Stomach (tissue), 9 donors: ENCODE data around the gene CFAP100. TPM values are rescaled to one million over a fixed set of nuclear protein-coding genes. Genes with fewer than 3 reads are reported as not detected.

Experiments used
- DNase-seq, 2 donors: peaks; one replicate each; pipeline versions ENCODE4 v3.0.0 to v3.0.0-alpha.2; 2013 to 2019
- H3K27ac ChIP-seq, 5 donors: fragments of 200-600 bp in 4 of 5; sonication (generic) in 4 of 5; one replicate each; pipeline ENCODE4 v1.5.1; 2013 to 2019; ENCODE audit warnings: mild to moderate bottlenecking in 1 of 5, moderate library complexity in 1 of 5
- H3K27me3 ChIP-seq, 3 donors: fragments of 200-600 bp; sonication (generic); one replicate each; pipeline ENCODE4 v1.5.1; 2017 to 2019; ENCODE audit warnings: mixed run types in 1 of 3
- H3K36me3 ChIP-seq, 4 donors: fragments of 200-600 bp; sonication (generic); 1 replicate in 3 of 4; 2 replicates in 1 of 4; pipeline ENCODE4 v1.5.1; 2016 to 2019
- H3K4me1 ChIP-seq, 4 donors: fragments of 200-600 bp; sonication (generic); one replicate each; pipeline ENCODE4 v1.5.1; 2016 to 2019
- H3K4me3 ChIP-seq, 4 donors: fragments of 200-600 bp; sonication (generic) in 3 of 4; one replicate each; pipeline ENCODE4 v1.5.1; 2016 to 2019; ENCODE audit warnings: mild to moderate bottlenecking in 1 of 4
- H3K9me3 ChIP-seq, 4 donors: fragments of 200-600 bp; sonication (generic); one replicate each; pipeline ENCODE4 v1.5.1; 2016 to 2019
- CTCF ChIP-seq, 7 experiments: fragments of 450-650 bp in 4 of 7; fragments of 200-600 bp in 3 of 7; sonication (generic) in 3 of 7; IDR thresholded peaks; one replicate each; pipeline ENCODE4 v1.5.1; 2016 to 2019; ENCODE audit warnings: antibody characterized with exemption in 7 of 7, control low read depth in 2 of 7, mild to moderate bottlenecking in 1 of 7
- EP300 ChIP-seq: sonication (generic); formaldehyde crosslinking; IDR thresholded peaks from one replicate; pipeline ENCODE4 v1.6.1; 2017; ENCODE audit warnings: antibody characterized with exemption
- POLR2A ChIP-seq, 4 donors: fragments of 450-650 bp; IDR thresholded peaks; one replicate each; pipeline ENCODE4 v1.6.1; 2016; ENCODE audit warnings: antibody characterized with exemption in 4 of 4, control low read depth in 2 of 4, mild to moderate bottlenecking in 1 of 4, moderate library complexity in 1 of 4
- POLR2AphosphoS5 ChIP-seq, 3 donors: sonication (generic); formaldehyde crosslinking; IDR thresholded peaks; one replicate each; pipeline ENCODE4 v1.6.1; 2016; ENCODE audit warnings: antibody characterized with exemption in 3 of 3
- WGBS, 5 donors: extraction: QIAGEN DNeasy Blood & Tissue Kit in 3 of 5; methylation state at CpG; one replicate each; pipeline versions ENCODE4 v1.1.5 to v1.1.7; 2013 to 2018; 5-methylcytosine and 5-hydroxymethylcytosine counted together
- intact Hi-C: fragments of 100-400 bp; cut with DNase I; formaldehyde crosslinking; loops from one replicate; pipeline ENCODE4 v1.15.1; 2023; ENCODE audit warnings: low total_unique reads
- polyA plus RNA-seq, 3 donors: library from polyadenylated mRNA; stranded (reverse); fragments of 200-250 nt; gene quantifications; one replicate each; pipeline ENCODE4 v1.2.3, GENCODE V29; 2013
- total RNA-seq, 5 donors: library from RNA; depleted of rRNA; stranded (reverse); fragments of >200 nt; gene quantifications; one replicate each; pipeline versions ENCODE4 v1.1.0 to v1.2.3, GENCODE V29; 2014 to 2016
- donor health status: healthy with polysubstance abuse.
- donor health status: Bipolar disorder and iron deficiency.
- donor health status: healthy.

Gene CFAP100
- total and polyA plus RNA-seq, 8 donors, result not detected

GRCh38 chr3:126439346-126439967 lies 44.7 kb downstream of the CFAP100 start:
- DNase-seq, result peak in 1 of 2 donors; percentile 14
- Histone ChIP-seq H3K9me3 (no peaks in the 10 kb centered on the region), H3K4me3 (no peak overlapping the region), H3K36me3 (peaks cover 36 to 79% (median 76%) of the 10 kb centered on the region in 4 donors), H3K27ac (no peak overlapping the region), H3K27me3 (no peaks in the 10 kb centered on the region), H3K4me1 (no peaks in the 10 kb centered on the region)
- TF ChIP-seq POLR2A (IDR thresholded peaks at IDR 0.05) (no peak), POLR2AphosphoS5 (IDR thresholded peaks at IDR 0.05) (no peak), CTCF (IDR thresholded peaks at IDR 0.05) (no peak), EP300 (no peak)
- intact Hi-C loops, result no loop called here
- 87 to 95% (median 89%) methylated on average over 15 of the region's 15 CpGs for WGBS, 5 donors

GRCh38 chr3:126439968-126440708 lies 45.4 kb downstream of the CFAP100 start:
- peaks cover 36 to 73% (median 70%) of the 10 kb centered on the region in 4 donors for H3K36me3 ChIP-seq
- DNase-seq, result peak in 1 of 2 donors; percentile 2

GRCh38 chr3:126440709-126440995 lies 45.9 kb downstream of the CFAP100 start:
- no peak overlapping the region for H3K27ac ChIP-seq
- no peak overlapping the region for H3K4me3 ChIP-seq
- H3K9me3 ChIP-seq, result no peaks in the 10 kb centered on the region
- peaks cover 0 to 2% (median 0%) of the 10 kb centered on the region in 4 donors for H3K4me1 ChIP-seq
- peaks cover 36 to 73% (median 69%) of the 10 kb centered on the region in 4 donors for H3K36me3 ChIP-seq
- no peaks in the 10 kb centered on the region for H3K27me3 ChIP-seq
- WGBS, 5 donors, result 92 to 97% (median 96%) methylated on average over 9 of the region's 9 CpGs
- peak in 1 of 2 donors; percentile 18 for DNase-seq
- intact Hi-C loops, result no loop called here
- TF ChIP-seq CTCF (IDR thresholded peaks at IDR 0.05) (no peak), POLR2AphosphoS5 (IDR thresholded peaks at IDR 0.05) (no peak), EP300 (no peak), POLR2A (IDR thresholded peaks at IDR 0.05) (no peak)

More at GRCh38 chr3:126439968-126440708, 45.4 kb downstream of the CFAP100 start:
- no peak overlapping the region for H3K4me3 ChIP-seq
- TF ChIP-seq POLR2A (IDR thresholded peaks at IDR 0.05) (no peak), POLR2AphosphoS5 (IDR thresholded peaks at IDR 0.05) (no peak), EP300 (no peak), CTCF (IDR thresholded peaks at IDR 0.05) (no peak)
- H3K4me1 ChIP-seq, result no peaks in the 10 kb centered on the region
- 85 to 98% (median 88%) methylated on average over 11 to 12 of the region's 12 CpGs for WGBS, 5 donors
- intact Hi-C loops, result no loop called here
- no peaks in the 10 kb centered on the region for H3K27me3 ChIP-seq
- no peak overlapping the region for H3K27ac ChIP-seq
- H3K9me3 ChIP-seq, result no peaks in the 10 kb centered on the region

GRCh38 chr3:126441256-126441880 lies 46.7 kb downstream of the CFAP100 start:
- no peak overlapping the region for H3K4me3 ChIP-seq
- H3K27me3 ChIP-seq, result no peaks in the 10 kb centered on the region
- H3K4me1 ChIP-seq, result peaks cover 0 to 8% (median 0%) of the 10 kb centered on the region in 4 donors
- intact Hi-C loops, result no loop called here
- no peak for TF ChIP-seq CTCF (IDR thresholded peaks at IDR 0.05)
- no peak for TF ChIP-seq POLR2A (IDR thresholded peaks at IDR 0.05)
- TF ChIP-seq POLR2AphosphoS5 (IDR thresholded peaks at IDR 0.05), result no peak
- TF ChIP-seq EP300, result no peak
- DNase-seq, result peak in 1 of 2 donors; percentile 17
- WGBS, 5 donors, result 92 to 95% (median 94%) methylated on average over 18 to 20 of the region's 20 CpGs
- H3K9me3 ChIP-seq, result no peaks in the 10 kb centered on the region
- H3K36me3 ChIP-seq, result peaks cover 32 to 68% (median 64%) of the 10 kb centered on the region in 4 donors
- H3K27ac ChIP-seq, result no peak overlapping the region
